C4-2B (cell line): Measurements from ENCODE around the gene VMO1.

Experiments used
- H3K27ac ChIP-seq: fragments of 450-650 bp; 2 replicates; pipeline ENCODE4 v1.5.1; 2017
- CTCF ChIP-seq: fragments of 450-650 bp; conservative IDR thresholded peaks from 2 replicates; pipeline ENCODE4 v1.5.1; 2017; ENCODE audit warnings: mild to moderate bottlenecking
- ZFX ChIP-seq: fragments of 450-650 bp; IDR thresholded peaks from 2 replicates; pipeline ENCODE4 v1.6.1; 2017

VMO1 gene

GRCh38 chr17:4818276-4818675 is 32.1 kb upstream of the VMO1 start:
- no peak overlapping the region for H3K27ac ChIP-seq
- no peak for TF ChIP-seq ZFX
- no peak for TF ChIP-seq CTCF

- H3K27ac ChIP-seq = no peak overlapping the region
- TF ChIP-seq CTCF = no peak
- no peak for TF ChIP-seq ZFX
These were observed 30.7 kb upstream of the VMO1 start for GRCh38 chr17:4816826-4817225.

- TF ChIP-seq CTCF (no peak), ZFX (no peak)
- H3K27ac ChIP-seq = no peak overlapping the region
These were observed 29.0 kb upstream of the VMO1 start for GRCh38 chr17:4815043-4815675.

GRCh38 chr17:4812690-4813089 is 26.5 kb upstream of the VMO1 start:
- H3K27ac ChIP-seq = no peak overlapping the region
- TF ChIP-seq CTCF (no peak), ZFX (no peak)

GRCh38 chr17:4811471-4811870 is 25.3 kb upstream of the VMO1 start:
- H3K27ac ChIP-seq = no peak overlapping the region
- TF ChIP-seq ZFX = no peak
- TF ChIP-seq CTCF = no peak

- TF ChIP-seq ZFX (no peak), CTCF (no peak)
- no peak overlapping the region for H3K27ac ChIP-seq
These were observed 24.6 kb upstream of the VMO1 start for GRCh38 chr17:4810696-4811290.

- TF ChIP-seq CTCF = no peak
- TF ChIP-seq ZFX = no peak
- H3K27ac ChIP-seq = peak overlapping the region; percentile 77
These were observed 22.2 kb upstream of the VMO1 start for GRCh38 chr17:4808378-4808767.
